HG03571 (cell line): Measurements from ENCODE around the gene PROP1.
"Not testable (repeated sequence)": the region's sequence is repeated elsewhere in the genome, so short reads cannot be mapped to it uniquely, and the experiment has no call there.

Source experiments
- ATAC-seq: cut with Tn5 transposase; IDR thresholded peaks from one replicate; pipeline ENCODE4 v1.9.1; 2021; ENCODE audit not compliant: unreplicated experiment

PROP1 gene

GRCh38 chr5:177982956-177983355 is 13.1 kb downstream of the PROP1 start:
- no peak for ATAC-seq

GRCh38 chr5:177982072-177982727 is 13.8 kb downstream of the PROP1 start:
- no peak for ATAC-seq

GRCh38 chr5:177981296-177982071 is 14.6 kb downstream of the PROP1 start:
- ATAC-seq = no peak

- no peak for ATAC-seq
Measured at GRCh38 chr5:177980743-177981151, 15.3 kb downstream of the PROP1 start.

- ATAC-seq = not testable (repeated sequence)
Measured at GRCh38 chr5:177977600-177977999, 18.4 kb downstream of the PROP1 start.

- no peak for ATAC-seq
Measured at GRCh38 chr5:177973066-177973635, 22.9 kb downstream of the PROP1 start.

GRCh38 chr5:177972613-177973012 is 23.4 kb downstream of the PROP1 start:
- no peak for ATAC-seq

- ATAC-seq = not testable (repeated sequence)
Measured at GRCh38 chr5:177972014-177972413, 24.0 kb downstream of the PROP1 start.

GRCh38 chr5:177968661-177969211 is 27.3 kb downstream of the PROP1 start:
- no peak for ATAC-seq

GRCh38 chr5:177967221-177967887 is 28.7 kb downstream of the PROP1 start:
- no peak for ATAC-seq

- no peak for ATAC-seq
Measured at GRCh38 chr5:177966839-177967166, 29.2 kb downstream of the PROP1 start.

- ATAC-seq = no peak
Measured at GRCh38 chr5:177966009-177966838, 29.8 kb downstream of the PROP1 start.

GRCh38 chr5:177964471-177964870 is 31.6 kb downstream of the PROP1 start:
- ATAC-seq = no peak

- ATAC-seq = no peak
Measured at GRCh38 chr5:177963966-177964365, 32.1 kb downstream of the PROP1 start.

GRCh38 chr5:177959315-177959714 is 36.7 kb downstream of the PROP1 start:
- no peak for ATAC-seq

GRCh38 chr5:177958696-177959095 is 37.3 kb downstream of the PROP1 start:
- no peak for ATAC-seq

- no peak for ATAC-seq
Measured at GRCh38 chr5:177957241-177957640, 38.8 kb downstream of the PROP1 start.

- not testable (repeated sequence) for ATAC-seq
Measured at GRCh38 chr5:177953101-177953500, 42.9 kb downstream of the PROP1 start.

GRCh38 chr5:177949656-177950055 is 46.4 kb downstream of the PROP1 start:
- ATAC-seq = not testable (repeated sequence)

- not testable (repeated sequence) for ATAC-seq
Measured at GRCh38 chr5:177949065-177949464, 47.0 kb downstream of the PROP1 start.
